ENCODE measurements around the gene STIM1. TPM values are rescaled to one million over a fixed set of nuclear protein-coding genes. Genes with fewer than 3 reads are reported as not detected.
"Not testable (repeated sequence)": the region's sequence is repeated elsewhere in the genome, so short reads cannot be mapped to it uniquely, and the experiment has no call there.

STIM1 gene
- total RNA-seq, 1 donor from 2014 or later = 12.3 TPM

DNA sequence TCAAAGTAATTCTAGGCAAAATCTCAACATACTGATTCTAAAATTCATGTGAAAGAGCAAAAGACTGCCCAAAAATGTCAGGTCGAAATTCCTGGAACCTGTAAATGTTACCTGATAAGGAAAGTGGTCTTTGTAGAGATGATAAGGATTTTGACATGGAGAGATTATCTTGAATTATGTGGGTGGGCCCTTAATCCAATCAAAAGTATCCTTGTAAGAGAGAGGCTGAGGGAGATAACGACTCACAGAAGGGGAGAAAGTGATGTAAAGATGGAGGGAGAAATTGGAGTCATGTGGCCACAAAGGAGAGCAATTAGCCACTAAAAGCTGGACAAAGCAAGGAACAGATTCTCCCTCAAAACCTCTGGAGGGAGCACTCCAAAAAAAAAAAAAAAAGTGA is 259.7 kb downstream of the STIM1 start:
- DNase-seq = no peak

- no peak for DNase-seq
Observed at GRCh38 chr11:4118107-4118506, 262.6 kb downstream of the STIM1 start.

GRCh38 chr11:4123218-4123617 is 267.8 kb downstream of the STIM1 start:
- DNase-seq = no peak

- DNase-seq = no peak
Observed at GRCh38 chr11:4125141-4125540, 269.7 kb downstream of the STIM1 start.

- no peak for DNase-seq
Observed at GRCh38 chr11:4127357-4127756, 271.9 kb downstream of the STIM1 start.

- DNase-seq = not testable (repeated sequence)
Observed at GRCh38 chr11:4130219-4130618, 274.8 kb downstream of the STIM1 start.

DNA sequence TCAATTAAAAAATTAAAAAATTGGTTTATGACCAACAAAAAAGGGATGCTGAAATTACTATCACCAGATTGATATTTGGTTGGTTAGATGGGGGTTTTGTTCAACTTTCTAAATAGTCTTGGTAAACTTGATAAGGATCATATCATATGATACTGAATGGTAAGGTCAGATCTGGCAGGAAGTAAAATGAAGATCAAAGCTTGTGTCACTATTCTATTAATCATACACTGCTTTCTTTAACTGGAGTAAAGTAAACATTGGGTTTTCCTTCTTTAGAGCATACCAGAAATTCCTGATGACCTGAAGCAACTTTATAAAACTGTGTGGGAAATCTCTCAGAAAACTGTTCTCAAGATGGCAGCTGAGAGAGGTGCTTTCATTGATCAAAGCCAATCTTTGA is 279.3 kb downstream of the STIM1 start:
- DNase-seq = no peak

- no peak for DNase-seq
Observed at GRCh38 chr11:4138497-4138896, 283.0 kb downstream of the STIM1 start.

DNA sequence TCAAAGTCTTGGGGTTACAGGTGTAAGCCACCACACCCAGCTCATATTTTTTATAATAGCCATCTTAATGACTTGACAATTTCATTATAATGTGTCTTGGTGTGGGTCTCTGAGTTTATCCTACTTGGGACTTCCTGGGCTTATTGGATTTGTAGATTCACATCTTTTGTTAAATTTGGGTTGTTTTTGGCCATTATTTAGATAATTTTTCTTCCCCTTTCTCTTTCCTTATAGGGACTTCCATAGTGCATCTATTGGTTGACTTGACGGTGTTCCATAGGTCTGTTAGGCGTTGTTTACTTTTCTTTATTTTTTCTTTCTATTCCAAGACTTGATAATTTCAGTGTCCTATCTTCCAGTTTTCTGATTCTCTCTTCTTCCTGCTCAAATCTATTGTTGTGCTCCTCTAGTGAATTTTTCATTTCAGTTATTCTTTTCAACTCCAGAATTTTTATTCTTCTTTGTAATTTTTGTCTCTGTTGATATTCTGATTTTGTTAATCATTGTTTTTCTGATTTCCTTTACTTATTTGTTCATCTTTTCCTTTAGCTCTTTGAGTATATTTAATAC is 284.7 kb downstream of the STIM1 start:
- no peak for DNase-seq

Small RNAs within 50 kb of the gene (small RNA-seq; reads per million reads assigned to genes)
- gene AC087441.2 = not detected
- not detected for gene RF00409
- not detected for gene RPS29P20

Other genes with a start within 250 kb of the STIM1 start
- gene ART5, start 213.7 kb upstream of the STIM1 start, total RNA-seq = 0.62 TPM
- gene ART1, start 210.5 kb upstream of the STIM1 start, total RNA-seq = 0.16 TPM
- gene CHRNA10, start 184.3 kb upstream of the STIM1 start, total RNA-seq = not detected
- gene NUP98, start 58.1 kb upstream of the STIM1 start, total RNA-seq = 72.1 TPM
- 9.4 TPM for gene PGAP2, start 47.1 kb upstream of the STIM1 start, total RNA-seq
- gene RHOG, start 14.7 kb upstream of the STIM1 start, total RNA-seq = 2.0 TPM
- 66.3 TPM for gene RRM1, start 239.1 kb downstream of the STIM1 start, total RNA-seq

All from occipital lobe (tissue), 3 donors.